Coronary artery (tissue), 2 donors: Measurements from ENCODE around the gene TLK1.
"Not testable (repeated sequence)": the region's sequence is repeated elsewhere in the genome, so short reads cannot be mapped to it uniquely, and the experiment has no call there.

Experiments used
- DNase-seq: peaks from one replicate; pipeline ENCODE4 v3.0.0-alpha.2; 2017; ENCODE audit warnings: low spot score
- H3K27ac ChIP-seq, 2 donors: fragments of 200-600 bp; sonication (generic); one replicate each; pipeline ENCODE4 v1.5.1; 2016 to 2019
- H3K4me3 ChIP-seq: fragments of 200-600 bp; sonication (generic); 2 replicates; pipeline ENCODE4 v1.5.1; 2016; ENCODE audit warnings: mild to moderate bottlenecking, moderate library complexity
- TF ChIP-seq, protein P1 (sequence below): fragments of 200-600 bp; sonication (generic); IDR thresholded peaks from one replicate; pipeline ENCODE4 v1.5.1; 2019; ENCODE audit warnings: antibody characterized with exemption

TLK1 gene

DNA sequence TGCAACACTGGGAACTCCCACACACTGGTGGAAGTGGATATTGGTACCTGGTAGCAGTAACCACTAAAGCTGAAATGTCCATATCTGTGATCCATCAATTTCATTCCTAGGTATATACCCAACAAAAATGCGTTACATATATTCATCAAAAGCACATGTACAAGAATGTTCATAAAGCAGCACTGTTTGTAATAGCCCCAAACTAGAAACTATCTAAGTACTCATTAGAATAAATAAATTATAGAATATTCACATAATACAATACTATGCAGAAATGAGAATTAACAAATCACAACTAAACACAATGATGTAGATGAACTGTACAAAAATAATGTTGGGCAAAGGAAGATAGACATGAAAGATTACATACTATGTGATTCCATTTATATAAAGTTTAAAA lies 11.1 kb upstream of the TLK1 start:
- no peak overlapping the region for H3K27ac ChIP-seq
- DNase-seq, result no peak
- no peak overlapping the region for H3K4me3 ChIP-seq
- TF ChIP-seq, protein P1, sequence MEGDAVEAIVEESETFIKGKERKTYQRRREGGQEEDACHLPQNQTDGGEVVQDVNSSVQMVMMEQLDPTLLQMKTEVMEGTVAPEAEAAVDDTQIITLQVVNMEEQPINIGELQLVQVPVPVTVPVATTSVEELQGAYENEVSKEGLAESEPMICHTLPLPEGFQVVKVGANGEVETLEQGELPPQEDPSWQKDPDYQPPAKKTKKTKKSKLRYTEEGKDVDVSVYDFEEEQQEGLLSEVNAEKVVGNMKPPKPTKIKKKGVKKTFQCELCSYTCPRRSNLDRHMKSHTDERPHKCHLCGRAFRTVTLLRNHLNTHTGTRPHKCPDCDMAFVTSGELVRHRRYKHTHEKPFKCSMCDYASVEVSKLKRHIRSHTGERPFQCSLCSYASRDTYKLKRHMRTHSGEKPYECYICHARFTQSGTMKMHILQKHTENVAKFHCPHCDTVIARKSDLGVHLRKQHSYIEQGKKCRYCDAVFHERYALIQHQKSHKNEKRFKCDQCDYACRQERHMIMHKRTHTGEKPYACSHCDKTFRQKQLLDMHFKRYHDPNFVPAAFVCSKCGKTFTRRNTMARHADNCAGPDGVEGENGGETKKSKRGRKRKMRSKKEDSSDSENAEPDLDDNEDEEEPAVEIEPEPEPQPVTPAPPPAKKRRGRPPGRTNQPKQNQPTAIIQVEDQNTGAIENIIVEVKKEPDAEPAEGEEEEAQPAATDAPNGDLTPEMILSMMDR, result no peak

DNA sequence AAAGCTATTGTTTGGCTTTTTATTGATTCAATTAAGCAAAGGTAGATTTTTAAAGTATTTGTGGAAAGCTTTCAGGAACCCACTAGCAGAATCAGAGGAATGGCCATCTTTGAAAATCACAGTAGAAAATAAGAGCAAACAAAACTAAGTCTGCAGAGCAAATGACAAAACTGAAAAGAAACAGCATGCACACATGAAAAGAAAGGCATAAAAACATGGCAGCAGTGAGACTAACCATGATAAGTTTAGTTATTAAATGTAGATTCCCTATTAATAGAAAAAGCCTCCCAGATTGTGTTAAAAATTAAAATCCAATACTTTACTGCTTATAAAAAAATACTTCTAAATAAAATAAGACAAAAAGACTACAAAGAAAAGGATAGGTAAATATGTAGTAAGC lies 9.1 kb upstream of the TLK1 start:
- Histone ChIP-seq H3K27ac (no peak overlapping the region), H3K4me3 (no peak overlapping the region)
- TF ChIP-seq, protein P1, result no peak
- DNase-seq, result no peak

DNA sequence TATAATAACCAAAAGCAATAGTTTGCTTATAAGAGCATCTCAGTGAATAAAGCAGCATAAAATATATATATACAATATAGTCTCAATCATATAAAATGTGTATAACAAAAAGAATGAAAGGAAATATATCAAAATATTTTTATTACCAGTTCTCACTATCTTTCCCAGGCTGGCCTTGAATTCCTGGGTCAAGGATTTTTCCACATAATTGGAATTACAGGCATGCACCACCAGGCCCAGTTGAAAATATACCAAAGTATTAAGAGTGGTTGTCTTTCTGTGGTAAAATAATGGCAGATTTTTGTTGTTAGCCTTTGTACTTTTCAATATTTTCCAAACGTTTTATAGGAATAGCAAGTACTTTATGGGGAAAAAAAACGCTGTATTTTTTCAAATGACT lies 8.6 kb upstream of the TLK1 start:
- TF ChIP-seq, protein P1, result no peak
- DNase-seq, result no peak
- Histone ChIP-seq H3K27ac (no peak overlapping the region), H3K4me3 (no peak overlapping the region)

DNA sequence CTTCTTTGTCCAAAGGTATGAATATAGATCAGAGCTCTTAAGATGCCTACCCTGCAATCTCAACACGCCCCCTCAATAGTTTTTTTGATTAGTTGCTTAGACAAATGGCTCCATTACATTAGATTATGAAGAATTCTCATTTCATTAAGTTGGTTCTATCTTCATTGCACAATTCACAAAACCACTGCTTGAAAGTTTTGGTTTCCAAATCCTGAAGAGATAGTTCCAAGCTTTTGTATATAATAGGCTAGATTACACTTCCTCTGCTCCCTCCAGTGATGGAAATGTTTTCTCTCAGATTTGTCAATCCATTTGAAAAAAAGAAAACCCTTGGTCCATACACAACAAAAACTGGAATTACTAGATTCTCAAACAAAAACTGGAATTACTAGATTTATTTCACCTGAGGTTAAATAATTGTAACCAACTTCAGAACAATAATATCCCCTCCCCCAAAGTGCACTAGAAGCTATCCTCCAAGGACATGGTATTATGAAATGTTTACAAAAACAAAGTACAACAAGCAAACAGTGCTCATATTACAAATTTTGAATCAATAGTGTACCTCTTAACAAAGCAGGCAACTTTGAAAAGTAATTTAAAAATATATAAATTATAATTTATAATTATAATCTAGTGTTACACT lies 6.8 kb upstream of the TLK1 start:
- no peak for DNase-seq
- Histone ChIP-seq H3K27ac (no peak overlapping the region), H3K4me3 (no peak overlapping the region)
- TF ChIP-seq, protein P1, result no peak

DNA sequence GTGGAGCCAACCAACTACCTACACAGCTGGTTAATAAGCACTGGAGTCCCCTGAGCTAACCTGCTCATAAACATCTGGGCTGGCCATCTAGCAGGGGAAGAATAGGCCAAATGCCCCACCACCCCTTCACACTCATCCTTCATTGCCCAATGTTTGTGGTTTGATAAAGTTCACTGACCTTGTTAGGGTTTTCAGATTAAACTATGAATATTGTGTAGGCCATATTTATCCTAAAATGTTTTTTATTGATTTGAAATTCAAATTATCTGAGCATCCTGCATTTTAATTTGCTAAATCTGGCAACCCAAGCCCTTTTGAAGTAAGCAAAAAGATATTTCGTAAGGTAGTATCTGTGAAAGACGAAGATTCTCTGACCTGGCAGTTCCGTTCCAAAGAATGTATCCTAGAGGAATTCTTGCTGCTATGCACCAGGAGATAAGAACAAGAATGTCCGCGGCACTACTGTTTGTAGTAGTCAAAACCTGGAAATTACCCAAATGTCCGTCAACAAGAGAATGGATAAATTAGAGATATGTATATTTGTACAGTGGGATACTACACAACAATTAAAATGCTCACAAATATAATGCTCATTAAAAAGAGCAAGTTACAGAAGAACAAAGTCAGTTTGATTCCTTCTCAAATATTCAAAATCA lies 5.8 kb upstream of the TLK1 start:
- DNase-seq, result no peak
- H3K4me3 ChIP-seq, result no peak overlapping the region

DNA sequence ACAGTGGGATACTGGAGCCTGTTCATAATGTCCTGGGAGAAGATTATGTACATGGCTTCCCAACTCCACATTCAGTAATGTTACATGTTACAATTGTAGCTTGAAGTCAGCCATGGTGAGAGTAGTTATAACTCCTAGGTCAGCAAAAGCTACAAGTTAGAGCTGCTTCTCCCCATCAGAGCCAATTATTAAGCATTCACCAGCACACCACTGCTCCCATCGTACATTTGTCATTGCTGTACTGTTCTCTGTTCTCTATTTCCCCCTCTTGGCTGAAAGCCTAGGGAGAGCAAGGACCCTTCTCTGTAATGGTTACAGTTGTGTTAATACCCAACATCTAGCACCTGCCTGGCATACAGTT lies 5.3 kb upstream of the TLK1 start:
- H3K4me3 ChIP-seq, result no peak overlapping the region
- TF ChIP-seq, protein P1, result no peak
- no peak overlapping the region for H3K27ac ChIP-seq
- DNase-seq, result no peak

More for the DNA sequence above, 5.8 kb upstream of the TLK1 start:
- TF ChIP-seq, protein P1, result no peak
- no peak overlapping the region for H3K27ac ChIP-seq

DNA sequence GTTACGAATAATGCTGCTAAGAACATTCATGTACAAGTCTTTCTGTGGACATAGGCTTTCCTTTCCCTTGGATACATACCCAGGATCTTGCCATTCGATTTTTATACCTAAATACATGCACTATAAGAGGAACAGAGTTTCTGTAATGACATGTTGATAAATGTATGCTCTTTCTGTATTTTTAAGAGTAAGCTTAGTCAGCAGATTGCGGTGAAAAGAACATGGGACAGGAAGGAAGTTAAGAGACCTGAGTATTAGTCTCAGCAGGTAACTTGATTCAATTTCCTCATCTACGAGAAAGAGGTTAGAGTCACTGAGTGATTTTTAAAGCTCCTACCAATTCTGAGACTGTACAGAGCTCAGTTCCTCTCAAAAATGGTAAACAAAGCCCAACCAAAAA lies 2.6 kb upstream of the TLK1 start:
- Histone ChIP-seq H3K4me3 (no peak overlapping the region), H3K27ac (no peak overlapping the region)
- no peak for DNase-seq
- TF ChIP-seq, protein P1, result no peak

DNA sequence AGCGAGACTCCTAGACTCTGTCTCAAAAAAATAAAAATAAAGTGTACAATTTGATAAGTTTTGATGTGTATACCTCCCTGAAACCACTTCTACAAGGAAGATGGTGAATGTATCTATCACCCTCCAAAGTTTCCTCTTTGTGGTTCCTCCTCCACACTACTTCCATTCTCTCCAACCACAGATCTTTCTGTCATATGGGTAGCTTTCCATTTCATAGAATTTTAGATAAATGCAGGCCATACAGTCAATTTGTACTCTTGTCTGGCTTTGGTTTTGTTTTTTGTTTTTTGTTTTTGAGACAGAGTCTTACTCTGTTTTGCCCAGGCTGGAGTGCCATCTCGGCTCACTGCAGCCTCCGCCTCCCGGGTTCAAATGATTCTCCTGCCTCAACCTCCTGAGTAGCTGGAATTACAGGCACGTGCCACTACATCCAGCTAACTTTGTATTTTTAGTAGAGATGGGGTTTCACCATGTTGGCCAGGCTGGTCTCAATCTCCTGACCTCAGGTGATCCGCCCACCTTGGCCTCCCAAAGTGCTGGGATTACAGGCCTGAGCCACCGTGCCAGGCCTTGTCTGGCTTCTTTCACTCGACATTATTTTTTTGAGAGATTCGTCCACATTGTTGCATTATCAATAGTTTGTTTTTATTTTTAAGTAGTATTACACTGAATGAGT lies 2.0 kb upstream of the TLK1 start:
- H3K4me3 ChIP-seq, H3K27ac ChIP-seq, DNase-seq: not testable (repeated sequence)
